HepG2 (cell line): ENCODE data around the gene KLHL18. TPM values are rescaled to one million over a fixed set of nuclear protein-coding genes. Genes with fewer than 3 reads are reported as not detected.
A peak's percentile ranks its signal among the peaks of the same experiment; 100 is the strongest.

Experiments used
- ARNT2 ChIP-seq: sonication (generic); formaldehyde crosslinking; IDR thresholded peaks from 2 replicates; pipeline ENCODE4 v1.8.0; 2022; ENCODE audit warnings: mild to moderate bottlenecking, low read depth, missing genetic modification reagents, moderate library complexity
- KLF9 ChIP-seq: IDR thresholded peaks from 2 replicates; pipeline ENCODE4 v1.6.1; 2016; ENCODE audit warnings: low read depth
- MED1 ChIP-seq: sonication (generic); formaldehyde crosslinking; IDR thresholded peaks from 2 replicates; pipeline ENCODE4 v1.4.0; 2020; ENCODE audit warnings: missing genetic modification reagents
- MIER2 ChIP-seq: IDR thresholded peaks from 2 replicates; pipeline ENCODE4 v1.6.1; 2016; ENCODE audit warnings: missing biosample characterization, missing genetic modification reagents
- NFE2L1 ChIP-seq: sonication (generic); formaldehyde crosslinking; IDR thresholded peaks from 2 replicates; pipeline ENCODE4 v1.4.0; 2020; ENCODE audit warnings: missing genetic modification reagents, mild to moderate bottlenecking, borderline replicate concordance
- PRMT3 ChIP-seq: sonication (generic); formaldehyde crosslinking; IDR thresholded peaks from 2 replicates; pipeline ENCODE4 v1.8.1; 2022; ENCODE audit warnings: low read depth, mild to moderate bottlenecking, moderate library complexity, missing genetic modification reagents, borderline replicate concordance
- REXO4 ChIP-seq: sonication (generic); formaldehyde crosslinking; IDR thresholded peaks from 2 replicates; pipeline ENCODE4 v1.8.0; 2022; ENCODE audit warnings: missing genetic modification reagents, mild to moderate bottlenecking, borderline replicate concordance
- SALL2 ChIP-seq: sonication (generic); formaldehyde crosslinking; IDR thresholded peaks from 2 replicates; pipeline ENCODE4 v1.8.1; 2023; ENCODE audit warnings: mild to moderate bottlenecking, missing genetic modification reagents, inconsistent platforms
- ZBED4 ChIP-seq: sonication (generic); formaldehyde crosslinking; IDR thresholded peaks from 2 replicates; pipeline ENCODE4 v1.4.0; 2020; ENCODE audit warnings: missing genetic modification reagents, borderline replicate concordance
- ZBTB4 ChIP-seq: sonication (generic); formaldehyde crosslinking; IDR thresholded peaks from 2 replicates; pipeline ENCODE4 v1.4.0; 2020; ENCODE audit warnings: missing genetic modification reagents, mild to moderate bottlenecking, borderline replicate concordance
- ZNF232 ChIP-seq: sonication (generic); formaldehyde crosslinking; IDR thresholded peaks from 2 replicates; pipeline ENCODE4 v1.4.0; 2020; ENCODE audit warnings: missing genetic modification reagents, borderline replicate concordance
- ZNF792 ChIP-seq: IDR thresholded peaks from 2 replicates; pipeline ENCODE4 v1.6.1; 2016
- polyA plus RNA-seq, 8 experiments: library from polyadenylated mRNA; depleted of rRNA in 3 of 8; stranded (reverse) in 7 of 8; unstranded in 1 of 8; fragments of >200 nt; fragmentation: Illumina TruSeq in 4 of 8; extraction: Trizol in 4 of 8; gene quantifications; 2 replicates each; pipeline versions ENCODE4 v1.2.1 to v1.2.3, GENCODE V29; 2011 to 2016; ENCODE audit warnings: low read depth in 4 of 8, missing spikeins in 1 of 8, mixed read lengths in 1 of 8; ENCODE audit not compliant: insufficient read depth in 1 of 8
- total RNA-seq, 5 experiments: library from RNA; depleted of rRNA; stranded (reverse); fragments of >200 nt; fragmentation: Illumina TruSeq; extraction: Trizol; gene quantifications; 2 replicates each; pipeline ENCODE4 v1.2.3, GENCODE V29; 2016; ENCODE audit warnings: low read depth in 1 of 5
- TF ChIP-seq, protein P1 (sequence below): sonication (generic); formaldehyde crosslinking; IDR thresholded peaks from 2 replicates; pipeline ENCODE4 v1.5.1; 2020; ENCODE audit warnings: mild to moderate bottlenecking, missing genetic modification reagents, borderline replicate concordance
- TF ChIP-seq, protein P2 (sequence below): sonication (generic); formaldehyde crosslinking; conservative IDR thresholded peaks from 2 replicates; pipeline ENCODE4 v1.8.1; 2023; ENCODE audit warnings: missing genetic modification reagents
- TF ChIP-seq, protein P3 (sequence below): IDR thresholded peaks from 2 replicates; pipeline ENCODE4 v1.6.1; 2016

The KLHL18 gene
- total and polyA plus RNA-seq, 2 of the 13 experiments (the other 11 are each of a cell fraction or from before 2014, with no cell fraction given): 17.5 to 18.8 TPM

DNA sequence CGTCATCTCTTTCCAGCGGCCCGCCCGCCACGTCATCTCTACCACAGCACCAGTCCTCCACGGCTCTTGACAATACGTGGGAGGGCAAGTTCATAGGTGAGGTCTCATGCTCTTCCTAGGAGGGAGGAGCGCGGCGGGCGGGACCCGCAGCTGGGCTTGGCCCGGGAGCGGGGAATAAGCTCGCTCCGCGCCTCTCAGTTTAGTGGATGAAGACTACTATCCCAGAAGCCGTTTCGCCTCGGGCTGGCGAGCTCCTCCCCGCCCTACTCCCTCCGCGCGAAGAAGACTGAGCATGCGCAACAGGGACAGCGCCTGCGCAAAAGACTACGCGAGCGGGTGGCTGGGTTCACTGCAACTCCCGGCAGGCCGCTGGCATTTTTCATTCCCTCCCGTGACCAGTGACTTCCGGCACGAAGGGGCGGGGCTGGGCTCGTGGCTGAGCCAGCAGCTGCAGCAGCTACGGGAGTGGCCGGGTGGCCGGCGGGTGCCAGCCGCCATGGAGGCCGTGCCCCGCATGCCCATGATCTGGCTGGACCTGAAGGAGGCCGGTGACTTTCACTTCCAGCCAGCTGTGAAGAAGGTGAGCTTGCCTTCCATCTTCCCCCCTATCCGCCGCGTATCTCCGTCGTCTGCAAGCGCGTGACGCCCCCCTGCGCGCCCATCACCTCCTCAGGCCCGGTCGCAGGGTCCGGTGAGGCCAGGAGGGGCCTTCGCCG lies 98.0 kb downstream of the KLHL18 start, which contains the start of gene PTPN23 (continued):
- TF ChIP-seq, protein P1, sequence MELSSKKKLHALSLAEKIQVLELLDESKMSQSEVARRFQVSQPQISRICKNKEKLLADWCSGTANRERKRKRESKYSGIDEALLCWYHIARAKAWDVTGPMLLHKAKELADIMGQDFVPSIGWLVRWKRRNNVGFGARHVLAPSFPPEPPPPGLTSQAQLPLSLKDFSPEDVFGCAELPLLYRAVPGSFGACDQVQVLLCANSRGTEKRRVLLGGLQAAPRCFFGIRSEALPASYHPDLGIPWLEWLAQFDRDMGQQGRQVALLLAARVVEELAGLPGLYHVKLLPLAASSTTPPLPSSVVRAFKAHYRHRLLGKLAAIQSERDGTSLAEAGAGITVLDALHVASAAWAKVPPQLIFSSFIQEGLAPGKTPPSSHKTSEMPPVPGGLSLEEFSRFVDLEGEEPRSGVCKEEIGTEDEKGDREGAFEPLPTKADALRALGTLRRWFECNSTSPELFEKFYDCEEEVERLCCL: no peak
- TF ChIP-seq ARNT2 (CRISPR knock-in tag) (0 out of 2 replicates have a peak, but pooled peaks have one; percentile 51), MIER2 (CRISPR knock-in tag) (peak; percentile 26; the same call in 1 of the 2 replicates), REXO4 (CRISPR knock-in tag) (peak; percentile 89; the same call in 1 of the 2 replicates), PRMT3 (CRISPR knock-in tag) (peak; percentile 81; the same call in 1 of the 2 replicates), NFE2L1 (peak; percentile 50; the same call in 1 of the 2 replicates), ZNF792 (CRISPR knock-in tag) (peak; percentile 38; the same call in 1 of the 2 replicates), KLF9 (CRISPR knock-in tag) (peak; percentile 78), SALL2 (CRISPR knock-in tag) (peak; percentile 19; the same call in 1 of the 2 replicates), MED1 (CRISPR knock-in tag) (peak; percentile 77), ZBED4 (CRISPR knock-in tag) (peak; percentile 26), ZBTB4 (CRISPR knock-in tag) (peak; percentile 65), ZNF232 (CRISPR knock-in tag) (peak; percentile 72)
- TF ChIP-seq, protein P2, sequence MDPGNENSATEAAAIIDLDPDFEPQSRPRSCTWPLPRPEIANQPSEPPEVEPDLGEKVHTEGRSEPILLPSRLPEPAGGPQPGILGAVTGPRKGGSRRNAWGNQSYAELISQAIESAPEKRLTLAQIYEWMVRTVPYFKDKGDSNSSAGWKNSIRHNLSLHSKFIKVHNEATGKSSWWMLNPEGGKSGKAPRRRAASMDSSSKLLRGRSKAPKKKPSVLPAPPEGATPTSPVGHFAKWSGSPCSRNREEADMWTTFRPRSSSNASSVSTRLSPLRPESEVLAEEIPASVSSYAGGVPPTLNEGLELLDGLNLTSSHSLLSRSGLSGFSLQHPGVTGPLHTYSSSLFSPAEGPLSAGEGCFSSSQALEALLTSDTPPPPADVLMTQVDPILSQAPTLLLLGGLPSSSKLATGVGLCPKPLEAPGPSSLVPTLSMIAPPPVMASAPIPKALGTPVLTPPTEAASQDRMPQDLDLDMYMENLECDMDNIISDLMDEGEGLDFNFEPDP (CRISPR knock-in tag): peak; percentile 85; the same call in 1 of the 2 replicates
- TF ChIP-seq, protein P3, sequence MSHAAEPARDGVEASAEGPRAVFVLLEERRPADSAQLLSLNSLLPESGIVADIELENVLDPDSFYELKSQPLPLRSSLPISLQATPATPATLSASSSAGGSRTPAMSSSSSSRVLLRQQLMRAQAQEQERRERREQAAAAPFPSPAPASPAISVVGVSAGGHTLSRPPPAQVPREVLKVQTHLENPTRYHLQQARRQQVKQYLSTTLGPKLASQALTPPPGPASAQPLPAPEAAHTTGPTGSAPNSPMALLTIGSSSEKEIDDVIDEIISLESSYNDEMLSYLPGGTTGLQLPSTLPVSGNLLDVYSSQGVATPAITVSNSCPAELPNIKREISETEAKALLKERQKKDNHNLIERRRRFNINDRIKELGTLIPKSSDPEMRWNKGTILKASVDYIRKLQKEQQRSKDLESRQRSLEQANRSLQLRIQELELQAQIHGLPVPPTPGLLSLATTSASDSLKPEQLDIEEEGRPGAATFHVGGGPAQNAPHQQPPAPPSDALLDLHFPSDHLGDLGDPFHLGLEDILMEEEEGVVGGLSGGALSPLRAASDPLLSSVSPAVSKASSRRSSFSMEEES (CRISPR knock-in tag): peak; percentile 99
